HCT116 (cell line): ENCODE data around the gene PAEP. TPM values are rescaled to one million over a fixed set of nuclear protein-coding genes. Genes with fewer than 3 reads are reported as not detected.

Experiments
- ATAC-seq: fragments of 200-7000 bp; cut with Tn5 transposase; 2 replicates; pipeline ENCODE4 v1.9.1; 2020; ENCODE audit warnings: mild to moderate bottlenecking, moderate library complexity
- BruUV-seq: library from RNA; stranded (reverse); fragments of 400-500 nt; replicated peaks from 2 replicates; lab custom pipeline; 2021; lab: Mats Ljungman, UMichigan
- CTCF ChIA-PET: fragments of 300-600 bp; sonication (Branson Sonifier 250); formaldehyde crosslinking; loops from one replicate; lab custom pipeline; 2021; ENCODE audit warnings: antibody characterized with exemption; lab: Charles Lee
- POLR2A ChIA-PET: fragments of 300-600, 350-600 bp; sonication (Branson Sonifier 250); formaldehyde crosslinking; loops from one replicate; lab custom pipeline; 2021; ENCODE audit warnings: antibody characterized with exemption; lab: Charles Lee
- RAD21 ChIA-PET, 2 experiments: fragments of 300-600 bp; sonication (Branson Sonifier 250); formaldehyde crosslinking; loops; one replicate each; lab custom pipeline; 2023; ENCODE audit warnings: low total read pairs in 2 of 2; ENCODE audit not compliant: uncharacterized antibody in 2 of 2, unreplicated experiment in 2 of 2, low non-redundant PET in 1 of 2; lab: Charles Lee
- DNase-seq: peaks from one replicate; pipeline ENCODE4 v3.0.0-alpha.2; 2010; ENCODE audit warnings: low read depth, low spot score
- H2AFZ ChIP-seq: fragments of 200-600 bp; shearing (Covaris generic), sonication (generic); 2 replicates; pipeline ENCODE4 v1.6.1; 2017; ENCODE audit warnings: low read depth, mixed run types, mixed read lengths, antibody characterized with exemption, low read length; ENCODE audit not compliant: poor library complexity, severe bottlenecking
- H3K27ac ChIP-seq: 2 replicates; pipeline ENCODE4 v1.5.1; 2012; ENCODE audit warnings: low read depth, low read length
- H3K27me3 ChIP-seq: fragments of 200-600 bp; sonication (generic); 2 replicates; pipeline ENCODE4 v1.6.1; 2016; ENCODE audit warnings: mixed run types, low read length, mixed read lengths; ENCODE audit not compliant: insufficient read depth
- H3K36me3 ChIP-seq, 2 experiments: fragments of 200-500 bp in 1 of 2; fragments of 200-600 bp in 1 of 2; sonication (Bioruptor generic) in 1 of 2; sonication (generic) in 1 of 2; 2 replicates each; pipeline versions ENCODE4 v1.5.1 to v1.6.1; 2014 to 2016; ENCODE audit warnings: low read length in 2 of 2, inconsistent platforms in 1 of 2, mixed read lengths in 1 of 2, mixed run types in 1 of 2; ENCODE audit not compliant: insufficient read depth in 2 of 2, control insufficient read depth in 1 of 2
- H3K4me1 ChIP-seq, 2 experiments: fragments of 200-600 bp in 1 of 2; sonication (generic) in 1 of 2; 2 replicates each; pipeline versions ENCODE4 v1.5.1 to v1.6.1; 2012 to 2017; ENCODE audit warnings: low read length in 2 of 2, inconsistent platforms in 1 of 2, mild to moderate bottlenecking in 1 of 2, mixed read lengths in 1 of 2, mixed run types in 1 of 2, moderate library complexity in 1 of 2; ENCODE audit not compliant: insufficient read depth in 2 of 2, control insufficient read depth in 1 of 2
- H3K4me2 ChIP-seq: fragments of 200-600 bp; sonication (generic); 2 replicates; pipeline ENCODE4 v1.6.1; 2017; ENCODE audit warnings: mixed run types, low read length, mixed read lengths
- H3K4me3 ChIP-seq, 2 experiments: fragments of 200-600 bp in 1 of 2; sonication (generic) in 1 of 2; replicated peaks in 1 of 2; 2 replicates each; pipeline ENCODE4 v1.5.1; 2011 to 2016; ENCODE audit warnings: low read length in 2 of 2, control low read depth in 1 of 2, low read depth in 1 of 2, mild to moderate bottlenecking in 1 of 2, mixed read lengths in 1 of 2, mixed run types in 1 of 2
- H3K79me2 ChIP-seq: fragments of 200-600 bp; sonication (generic); 2 replicates; pipeline ENCODE4 v1.6.1; 2017; ENCODE audit warnings: mild to moderate bottlenecking, mixed run types, low read length, moderate library complexity, mixed read lengths; ENCODE audit not compliant: insufficient read depth
- H3K9ac ChIP-seq: fragments of 200-600 bp; sonication (generic); 2 replicates; pipeline ENCODE4 v1.6.1; 2016; ENCODE audit warnings: low read length, mixed read lengths
- H3K9me2 ChIP-seq: fragments of 200-600 bp; sonication (generic), shearing (Covaris generic); 2 replicates; pipeline ENCODE4 v1.6.1; 2017; ENCODE audit warnings: mixed run types, mild to moderate bottlenecking, moderate library complexity; ENCODE audit not compliant: insufficient read depth
- H3K9me3 ChIP-seq, 2 experiments: fragments of 200-500 bp in 1 of 2; fragments of 200-600 bp in 1 of 2; sonication (Bioruptor generic) in 1 of 2; sonication (generic) in 1 of 2; 2 replicates each; pipeline ENCODE4 v1.6.1; 2014 to 2017; ENCODE audit warnings: low read length in 2 of 2, mixed read lengths in 2 of 2, inconsistent platforms in 1 of 2, low read depth in 1 of 2, mild to moderate bottlenecking in 1 of 2, mixed run types in 1 of 2, moderate library complexity in 1 of 2; ENCODE audit not compliant: control insufficient read depth in 1 of 2, insufficient read depth in 1 of 2
- H4K20me1 ChIP-seq: fragments of 200-600 bp; sonication (generic), shearing (Covaris generic); 2 replicates; pipeline ENCODE4 v1.6.1; 2017; ENCODE audit warnings: mixed run types, mild to moderate bottlenecking, moderate library complexity; ENCODE audit not compliant: insufficient read depth
- CBX3 ChIP-seq: IDR thresholded peaks from 2 replicates; pipeline ENCODE4 v1.6.1; 2012; ENCODE audit warnings: low read depth
- CTCF ChIP-seq, 3 experiments: fragments of 200-600 bp in 1 of 3; sonication (generic) in 1 of 3; IDR thresholded peaks in 2 of 3; conservative IDR thresholded peaks in 1 of 3; 2 replicates each; pipeline ENCODE4 v1.5.1; 2012 to 2017; ENCODE audit warnings: low read depth in 2 of 3, low read length in 2 of 3, antibody characterized with exemption in 1 of 3, borderline replicate concordance in 1 of 3, control low read depth in 1 of 3, mild to moderate bottlenecking in 1 of 3, mixed read lengths in 1 of 3, mixed run types in 1 of 3, moderate library complexity in 1 of 3; ENCODE audit not compliant: insufficient read depth in 1 of 3
- EGR1 ChIP-seq: IDR thresholded peaks from 2 replicates; pipeline ENCODE4 v1.6.1; 2012; ENCODE audit warnings: low read depth
- ELF1 ChIP-seq: IDR thresholded peaks from 2 replicates; pipeline ENCODE4 v1.6.1; 2012; ENCODE audit warnings: low read depth, borderline replicate concordance
- EZH2phosphoT487 ChIP-seq: fragments of 200-600 bp; IDR thresholded peaks from 2 replicates; pipeline ENCODE4 v1.6.1; 2018; ENCODE audit warnings: antibody characterized with exemption, borderline replicate concordance
- FOSL1 ChIP-seq: IDR thresholded peaks from 2 replicates; pipeline ENCODE4 v1.6.1; 2012; ENCODE audit warnings: low read depth
- POLR2A ChIP-seq: IDR thresholded peaks from 2 replicates; pipeline ENCODE4 v1.7.0; 2011; ENCODE audit warnings: borderline replicate concordance; ENCODE audit not compliant: insufficient read depth, insufficient read length; ENCODE audit errors: extremely low read depth
- POLR2AphosphoS5 ChIP-seq: IDR thresholded peaks from 2 replicates; pipeline ENCODE4 v1.6.1; 2011; ENCODE audit warnings: mild to moderate bottlenecking, low read depth, low read length, moderate library complexity
- SIN3A ChIP-seq: IDR thresholded peaks from 2 replicates; pipeline ENCODE4 v1.6.1; 2012; ENCODE audit warnings: low read depth
- YY1 ChIP-seq: IDR thresholded peaks from 2 replicates; pipeline ENCODE4 v1.6.1; 2011; ENCODE audit warnings: low read length, low read depth, moderate library complexity, mild to moderate bottlenecking; ENCODE audit not compliant: insufficient replicate concordance; ENCODE audit errors: extremely low read depth
- intact Hi-C: fragments of 100-400 bp; cut with micrococcal nuclease; formaldehyde crosslinking; loops from 2 replicates; pipeline ENCODE4 v1.10.0; 2022
- total RNA-seq: library from RNA; stranded (reverse); gene quantifications from one replicate; pipeline ENCODE4 v1.2.1, GENCODE V29; 2021; ENCODE audit not compliant: unreplicated experiment
- TF ChIP-seq, protein P1 (sequence below): IDR thresholded peaks from 2 replicates; pipeline ENCODE4 v1.6.1; 2011; ENCODE audit warnings: mild to moderate bottlenecking, low read length, moderate library complexity; ENCODE audit not compliant: insufficient replicate concordance; ENCODE audit errors: extremely low read depth

PAEP gene
- total RNA-seq, 1 experiment from 2014 or later: not detected

DNA sequence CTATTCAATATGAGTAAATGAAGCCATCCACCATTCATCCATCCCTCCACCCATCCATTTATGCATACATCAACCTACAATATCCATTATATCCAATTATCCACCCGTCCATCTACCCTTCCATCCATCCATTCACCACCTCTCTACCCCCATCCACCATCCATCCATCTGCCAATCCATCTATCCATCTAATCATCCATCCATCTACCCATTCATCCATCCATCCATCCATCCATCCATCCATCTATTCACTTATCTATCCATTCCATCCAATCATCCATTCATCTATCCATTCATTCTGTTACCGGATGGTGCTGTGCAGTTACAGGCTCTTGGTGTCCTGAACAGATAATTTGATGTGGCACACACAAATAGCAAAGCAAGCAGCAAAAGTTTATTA, 10.7 kb downstream of the PAEP start:
- no peaks in the 10 kb centered on the region for H3K36me3 ChIP-seq
- RAD21 ChIA-PET: no interaction called here
- no peaks in the 10 kb centered on the region for H4K20me1 ChIP-seq
- no peak for DNase-seq
- intact Hi-C loops: no loop called here
- no peak overlapping the region for H2AFZ ChIP-seq
- peaks cover 7% of the 10 kb centered on the region in 2 experiments; a peak in 2 of 4 replicates for H3K9me3 ChIP-seq
- no TSS peak for BruUV-seq
- TF ChIP-seq POLR2AphosphoS5 (no peak), POLR2A (no peak), SIN3A (no peak), ELF1 (no peak), FOSL1 (no peak)
- TF ChIP-seq, all 23 proteins: peak for 0
- no peak overlapping the region for H3K27ac ChIP-seq
- H3K4me1 ChIP-seq: no peaks in the 10 kb centered on the region
- ATAC-seq: no peak
- no peaks in the 10 kb centered on the region for H3K9me2 ChIP-seq
- ChIA-PET POLR2A (no interaction called here), CTCF (no interaction called here)
- H3K9ac ChIP-seq: no peak overlapping the region
- H3K79me2 ChIP-seq: no peaks in the 10 kb centered on the region
- H3K27me3 ChIP-seq: peaks cover 35% of the 10 kb centered on the region
- no peak overlapping the region for H3K4me2 ChIP-seq
- H3K4me3 ChIP-seq: no peak overlapping the region

DNA sequence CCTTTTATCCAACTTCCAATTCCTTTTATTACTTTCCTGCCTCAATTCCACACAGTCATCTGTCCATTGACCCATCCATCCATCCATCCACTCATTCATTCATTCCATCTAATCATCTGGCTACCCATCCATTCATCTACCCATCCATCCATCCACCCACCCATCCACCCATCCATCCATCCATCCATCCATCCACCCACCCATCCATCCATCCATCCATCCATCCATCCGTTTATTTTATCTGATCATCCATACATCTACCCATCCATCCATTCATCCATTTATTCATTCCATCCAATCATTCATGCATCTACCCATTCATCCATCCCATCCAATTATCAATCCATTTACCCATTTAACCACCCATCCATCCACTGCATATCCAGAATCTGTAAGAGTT, 11.6 kb downstream of the PAEP start:
- DNase-seq (no peak), ATAC-seq (no peak)
- no peaks in the 10 kb centered on the region for H4K20me1 ChIP-seq
- H3K4me3 ChIP-seq: no peak overlapping the region
- RAD21 ChIA-PET: no interaction called here
- peaks cover 35% of the 10 kb centered on the region for H3K27me3 ChIP-seq
- peaks cover 7% of the 10 kb centered on the region in 2 experiments; a peak in 2 of 4 replicates for H3K9me3 ChIP-seq
- no peak overlapping the region for H3K27ac ChIP-seq
- H3K9ac ChIP-seq: no peak overlapping the region
- no peaks in the 10 kb centered on the region for H3K79me2 ChIP-seq
- POLR2A ChIA-PET: no interaction called here
- H3K9me2 ChIP-seq: no peaks in the 10 kb centered on the region
- no TSS peak for BruUV-seq
- H3K36me3 ChIP-seq: no peaks in the 10 kb centered on the region
- intact Hi-C loops: no loop called here
- H2AFZ ChIP-seq: no peak overlapping the region
- TF ChIP-seq CBX3 (no peak), YY1 (no peak), EGR1 (no peak), SIN3A (no peak), FOSL1 (no peak), CTCF (IDR thresholded peaks at IDR 0.05 in 2 of 3, conservative IDR thresholded peaks at IDR 0.05 in 1 of 3; ENCODE audit: borderline replicate concordance in 1 of 3, insufficient read depth in 1 of 3, low read depth in 2 of 3, low read length in 2 of 3) (no peak), EZH2phosphoT487 (no peak)
- TF ChIP-seq, protein P1, sequence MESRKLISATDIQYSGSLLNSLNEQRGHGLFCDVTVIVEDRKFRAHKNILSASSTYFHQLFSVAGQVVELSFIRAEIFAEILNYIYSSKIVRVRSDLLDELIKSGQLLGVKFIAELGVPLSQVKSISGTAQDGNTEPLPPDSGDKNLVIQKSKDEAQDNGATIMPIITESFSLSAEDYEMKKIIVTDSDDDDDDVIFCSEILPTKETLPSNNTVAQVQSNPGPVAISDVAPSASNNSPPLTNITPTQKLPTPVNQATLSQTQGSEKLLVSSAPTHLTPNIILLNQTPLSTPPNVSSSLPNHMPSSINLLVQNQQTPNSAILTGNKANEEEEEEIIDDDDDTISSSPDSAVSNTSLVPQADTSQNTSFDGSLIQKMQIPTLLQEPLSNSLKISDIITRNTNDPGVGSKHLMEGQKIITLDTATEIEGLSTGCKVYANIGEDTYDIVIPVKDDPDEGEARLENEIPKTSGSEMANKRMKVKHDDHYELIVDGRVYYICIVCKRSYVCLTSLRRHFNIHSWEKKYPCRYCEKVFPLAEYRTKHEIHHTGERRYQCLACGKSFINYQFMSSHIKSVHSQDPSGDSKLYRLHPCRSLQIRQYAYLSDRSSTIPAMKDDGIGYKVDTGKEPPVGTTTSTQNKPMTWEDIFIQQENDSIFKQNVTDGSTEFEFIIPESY: no peak
- no peak overlapping the region for H3K4me2 ChIP-seq
- CTCF ChIA-PET: no interaction called here
- no peaks in the 10 kb centered on the region for H3K4me1 ChIP-seq
